ENCODE data around the gene INMT. TPM values are rescaled to one million over a fixed set of nuclear protein-coding genes. Genes with fewer than 3 reads are reported as not detected.

INMT gene
- polyA plus RNA-seq, 1 of the 3 experiments (the other 2 are of a cell fraction), result not detected

DNA sequence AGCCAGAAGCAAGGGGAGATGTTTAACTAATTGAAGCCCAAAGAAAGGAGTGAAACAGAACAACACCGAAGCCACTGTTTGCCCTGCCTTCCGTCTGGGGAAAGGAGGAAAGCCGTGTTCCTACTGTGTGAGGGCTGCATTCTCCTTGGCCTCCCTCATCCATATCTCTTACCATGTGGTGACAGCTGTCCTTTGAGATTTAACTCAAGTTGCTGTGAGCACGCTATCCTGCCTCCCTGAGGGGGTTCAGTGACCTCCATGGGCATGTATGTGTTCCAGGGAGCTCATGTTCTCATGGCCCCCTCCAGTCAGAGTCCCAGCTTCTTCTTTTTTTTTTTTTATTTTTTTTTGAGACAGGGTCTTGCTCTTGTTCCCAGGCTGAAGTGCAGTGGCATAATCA, 43.5 kb upstream of the INMT start:
- H3K9me3 ChIP-seq, result no peaks in the 10 kb centered on the region
- no peak overlapping the region for H3K27ac ChIP-seq (ENCODE audit: low read depth in 2 of 2, low read length in 1 of 2)
- peaks cover 0 to 9% of the 10 kb centered on the region in 2 experiments; a peak in 1 of 4 replicates for H3K4me1 ChIP-seq (ENCODE audit: control insufficient read depth in 1 of 2, insufficient read depth in 2 of 2, low read depth in 1 of 2, low read length in 1 of 2)
- peaks cover 12% of the 10 kb centered on the region for H3K27me3 ChIP-seq (ENCODE audit: insufficient read depth)
- no peaks in the 10 kb centered on the region for H4K20me1 ChIP-seq (ENCODE audit: insufficient read depth)
- H3K36me3 ChIP-seq (replicated peaks in 1 of 2; ENCODE audit: control insufficient read depth in 1 of 2, insufficient read depth in 2 of 2, low read length in 1 of 2), result no peaks in the 10 kb centered on the region
- POLR2A ChIA-PET, result no interaction called here
- H3F3A ChIP-seq (replicated peaks; ENCODE audit: insufficient read depth), result no peaks in the 10 kb centered on the region
- H3K79me2 ChIP-seq (ENCODE audit: insufficient read depth), result no peaks in the 10 kb centered on the region
- no peak overlapping the region for H3K9ac ChIP-seq
- 30% methylated on average over 4 of the region's 4 CpGs for WGBS (ENCODE audit: low lambda C conversion rate)
- no peak for DNase-seq
- CTCF ChIA-PET, result interaction anchor here (0.7 to 4.0 kb wide), 4 partner anchors 11 to 160 kb away, joined by 3 to 19 read pairs (median 9); partner anchors contain the start of gene CRHR2
- TF ChIP-seq TAF1 (IDR thresholded peaks at IDR 0.05; ENCODE audit: borderline replicate concordance, low read depth, low read length) (no peak), USF1 (IDR thresholded peaks at IDR 0.05; ENCODE audit: borderline replicate concordance, low read depth) (no peak)
- no peak overlapping the region for H3K4me3 ChIP-seq (ENCODE audit: low read depth in 2 of 2, low read length in 1 of 2)
- H3K9me2 ChIP-seq, result no peaks in the 10 kb centered on the region
- no peak overlapping the region for H2AFZ ChIP-seq (ENCODE audit: low read depth)
- no peak overlapping the region for H3K4me2 ChIP-seq

GRCh38 chr7:30708983-30709382, 43.0 kb upstream of the INMT start:
- Histone ChIP-seq H3K9me2 (no peaks in the 10 kb centered on the region), H3K79me2 (ENCODE audit: insufficient read depth) (no peaks in the 10 kb centered on the region), H3F3A (replicated peaks; ENCODE audit: insufficient read depth) (no peaks in the 10 kb centered on the region), H3K27me3 (ENCODE audit: insufficient read depth) (peaks cover 9% of the 10 kb centered on the region), H3K36me3 (replicated peaks in 1 of 2; ENCODE audit: control insufficient read depth in 1 of 2, insufficient read depth in 2 of 2, low read length in 1 of 2) (no peaks in the 10 kb centered on the region), H3K4me3 (ENCODE audit: low read depth in 2 of 2, low read length in 1 of 2) (no peak overlapping the region), H3K9me3 (no peaks in the 10 kb centered on the region), H3K4me2 (no peak overlapping the region), H3K9ac (no peak overlapping the region), H4K20me1 (ENCODE audit: insufficient read depth) (no peaks in the 10 kb centered on the region), H2AFZ (ENCODE audit: low read depth) (no peak overlapping the region), H3K4me1 (ENCODE audit: control insufficient read depth in 1 of 2, insufficient read depth in 2 of 2, low read depth in 1 of 2, low read length in 1 of 2) (peaks cover 0 to 9% of the 10 kb centered on the region in 2 experiments; a peak in 1 of 4 replicates), H3K27ac (ENCODE audit: low read depth in 2 of 2, low read length in 1 of 2) (no peak overlapping the region)
- TF ChIP-seq RAD21 (IDR thresholded peaks at IDR 0.05; ENCODE audit: low read length) (no peak), TCF12 (IDR thresholded peaks at IDR 0.05) (no peak)
- ChIA-PET POLR2A (no interaction called here), CTCF (interaction anchor here (0.9 to 4.0 kb wide), 5 partner anchors 8 to 425 kb away, joined by 3 to 19 read pairs (median 10); partner anchors contain the start of gene CRHR2)
- 31% methylated on average over 3 of the region's 3 CpGs for WGBS (ENCODE audit: low lambda C conversion rate)
- no peak for DNase-seq

- no peaks in the 10 kb centered on the region for H3K9me2 ChIP-seq
- peaks cover 3% of the 10 kb centered on the region for H3K27me3 ChIP-seq (ENCODE audit: insufficient read depth)
- no peak overlapping the region for H3K4me3 ChIP-seq (ENCODE audit: low read depth in 2 of 2, low read length in 1 of 2)
- H3K36me3 ChIP-seq (replicated peaks in 1 of 2; ENCODE audit: control insufficient read depth in 1 of 2, insufficient read depth in 2 of 2, low read length in 1 of 2), result no peaks in the 10 kb centered on the region
- ChIA-PET POLR2A (no interaction called here), CTCF (interaction anchor here (0.9 to 4.0 kb wide), 5 partner anchors 8 to 425 kb away, joined by 3 to 19 read pairs (median 10); partner anchors contain the start of gene CRHR2)
- H3K9ac ChIP-seq, result no peak overlapping the region
- no peak overlapping the region for H2AFZ ChIP-seq (ENCODE audit: low read depth)
- H3K79me2 ChIP-seq (ENCODE audit: insufficient read depth), result no peaks in the 10 kb centered on the region
- H4K20me1 ChIP-seq (ENCODE audit: insufficient read depth), result no peaks in the 10 kb centered on the region
- TF ChIP-seq SMC3 (IDR thresholded peaks at IDR 0.05; ENCODE audit: low read depth, low read length), result no peak
- no peak for TF ChIP-seq ELF1 (IDR thresholded peaks at IDR 0.05)
- DNase-seq, result no peak
- no peaks in the 10 kb centered on the region for H3K9me3 ChIP-seq
- H3F3A ChIP-seq (replicated peaks; ENCODE audit: insufficient read depth), result no peaks in the 10 kb centered on the region
- 35% methylated on average over 4 of the region's 6 CpGs for WGBS (ENCODE audit: low lambda C conversion rate)
- peaks cover 0 to 9% of the 10 kb centered on the region in 2 experiments; a peak in 1 of 4 replicates for H3K4me1 ChIP-seq (ENCODE audit: control insufficient read depth in 1 of 2, insufficient read depth in 2 of 2, low read depth in 1 of 2, low read length in 1 of 2)
- no peak overlapping the region for H3K4me2 ChIP-seq
- H3K27ac ChIP-seq (ENCODE audit: low read depth in 2 of 2, low read length in 1 of 2), result no peak overlapping the region
These were observed 42.4 kb upstream of the INMT start for GRCh38 chr7:30709549-30709948.

Measured in SK-N-SH (cell line).